SK-N-SH (cell line): Measurements from ENCODE around the gene PMVK. TPM values are rescaled to one million over a fixed set of nuclear protein-coding genes. Genes with fewer than 3 reads are reported as not detected.
"Not testable (repeated sequence)": the region's sequence is repeated elsewhere in the genome, so short reads cannot be mapped to it uniquely, and the experiment has no call there.

ENCODE experiments used
- CTCF ChIA-PET: fragments of 300-600, 350-600 bp; formaldehyde crosslinking; extraction: SDS; loops from one replicate; lab custom pipeline; 2021; lab: Yijun Ruan, JAX
- POLR2A ChIA-PET: fragments of 350-600 bp; sonication (Branson Sonifier 250); formaldehyde crosslinking; extraction: SDS; loops from one replicate; lab custom pipeline; 2020; ENCODE audit warnings: antibody characterized with exemption, inconsistent platforms; lab: Yijun Ruan, JAX
- DNase-seq: peaks from one replicate; pipeline ENCODE4 v3.0.0; 2012
- H2AFZ ChIP-seq: fragments of 200-600 bp; sonication (generic); 2 replicates; pipeline ENCODE4 v1.8.1; 2016; ENCODE audit warnings: antibody characterized with exemption, mild to moderate bottlenecking, low read depth
- H3F3A ChIP-seq: fragments of 200-600 bp; sonication (generic); replicated peaks from 2 replicates; pipeline ENCODE3; 2016; ENCODE audit warnings: antibody characterized with exemption, mild to moderate bottlenecking; ENCODE audit not compliant: insufficient read depth
- H3K27ac ChIP-seq, 2 experiments: fragments of 200-500 bp in 1 of 2; fragments of 200-600 bp in 1 of 2; sonication (Bioruptor generic) in 1 of 2; sonication (generic), shearing (Covaris generic) in 1 of 2; 2 replicates each; pipeline versions ENCODE4 v1.5.1 to v1.6.1; 2014 to 2016; ENCODE audit warnings: low read depth in 2 of 2, inconsistent platforms in 1 of 2, low read length in 1 of 2, mild to moderate bottlenecking in 1 of 2, mixed read lengths in 1 of 2
- H3K27me3 ChIP-seq: fragments of 200-600 bp; sonication (generic), shearing (Covaris generic); 2 replicates; pipeline ENCODE4 v1.6.1; 2016; ENCODE audit warnings: mixed run types; ENCODE audit not compliant: insufficient read depth
- H3K36me3 ChIP-seq, 2 experiments: fragments of 200-500 bp in 1 of 2; fragments of 200-600 bp in 1 of 2; sonication (Bioruptor generic) in 1 of 2; sonication (generic) in 1 of 2; replicated peaks in 1 of 2; 2 replicates each; pipeline versions ENCODE3 to v1.5.1; 2014 to 2016; ENCODE audit warnings: low read length in 1 of 2, mild to moderate bottlenecking in 1 of 2; ENCODE audit not compliant: insufficient read depth in 2 of 2, control insufficient read depth in 1 of 2
- H3K4me1 ChIP-seq, 2 experiments: fragments of 200-500 bp in 1 of 2; fragments of 200-600 bp in 1 of 2; sonication (Bioruptor generic) in 1 of 2; sonication (generic), shearing (Covaris generic) in 1 of 2; 2 replicates each; pipeline versions ENCODE4 v1.5.1 to v1.6.1; 2014 to 2016; ENCODE audit warnings: low read depth in 1 of 2, low read length in 1 of 2, mixed run types in 1 of 2; ENCODE audit not compliant: insufficient read depth in 2 of 2, control insufficient read depth in 1 of 2
- H3K4me2 ChIP-seq: fragments of 200-600 bp; sonication (generic), shearing (Covaris generic); 2 replicates; pipeline ENCODE4 v1.6.1; 2017; ENCODE audit warnings: mixed run types
- H3K4me3 ChIP-seq, 2 experiments: fragments of 200-500 bp in 1 of 2; fragments of 200-600 bp in 1 of 2; sonication (Bioruptor generic) in 1 of 2; sonication (generic), shearing (Covaris generic) in 1 of 2; 2 replicates each; pipeline versions ENCODE4 v1.5.1 to v1.8.1; 2014 to 2016; ENCODE audit warnings: low read depth in 2 of 2, inconsistent platforms in 1 of 2, low read length in 1 of 2, mild to moderate bottlenecking in 1 of 2, mixed read lengths in 1 of 2, moderate library complexity in 1 of 2
- H3K79me2 ChIP-seq: fragments of 200-600 bp; sonication (generic); 2 replicates; pipeline ENCODE4 v1.8.1; 2017; ENCODE audit warnings: mild to moderate bottlenecking; ENCODE audit not compliant: insufficient read depth
- H3K9ac ChIP-seq: fragments of 200-600 bp; sonication (generic); 2 replicates; pipeline ENCODE4 v1.6.1; 2017; ENCODE audit warnings: mixed run types
- H3K9me2 ChIP-seq: fragments of 200-600 bp; sonication (generic); 2 replicates; pipeline ENCODE4 v1.6.1; 2017; ENCODE audit warnings: mixed run types
- H3K9me3 ChIP-seq: fragments of 200-600 bp; sonication (generic); 2 replicates; pipeline ENCODE4 v1.6.1; 2017; ENCODE audit warnings: mixed run types, mild to moderate bottlenecking, moderate library complexity
- H4K20me1 ChIP-seq: fragments of 200-600 bp; sonication (generic); 2 replicates; pipeline ENCODE4 v1.6.1; 2017; ENCODE audit warnings: mild to moderate bottlenecking, mixed run types; ENCODE audit not compliant: insufficient read depth
- CHD2 ChIP-seq: fragments of 150-350 bp; IDR thresholded peaks from 2 replicates; pipeline ENCODE4 v1.6.1; 2018; ENCODE audit warnings: low read length; ENCODE audit not compliant: partially characterized antibody
- EP300 ChIP-seq, 2 experiments: IDR thresholded peaks; 2 replicates each; pipeline versions ENCODE4 v1.4.0 to v1.6.1; 2012; ENCODE audit warnings: borderline replicate concordance in 1 of 2, low read depth in 1 of 2, low read length in 1 of 2
- FOXJ3 ChIP-seq: sonication (generic); formaldehyde crosslinking; IDR thresholded peaks from 2 replicates; pipeline ENCODE4 v1.5.1; 2020; ENCODE audit warnings: mild to moderate bottlenecking, missing genetic modification reagents
- GATA2 ChIP-seq: sonication (generic); formaldehyde crosslinking; IDR thresholded peaks from 2 replicates; pipeline ENCODE4 v1.5.0; 2020; ENCODE audit warnings: mild to moderate bottlenecking, missing genetic modification reagents
- MXI1 ChIP-seq: IDR thresholded peaks from 2 replicates; pipeline ENCODE4 v1.6.1; 2012; ENCODE audit warnings: mild to moderate bottlenecking, low read depth, low read length, improper control_type of control experiment
- NRF1 ChIP-seq: IDR thresholded peaks from 2 replicates; pipeline ENCODE4 v1.6.1; 2012; ENCODE audit warnings: low read depth, mild to moderate bottlenecking, low read length
- RCOR1 ChIP-seq: fragments of 150-350 bp; IDR thresholded peaks from 2 replicates; pipeline ENCODE4 v1.6.1; 2017; ENCODE audit warnings: antibody characterized with exemption, low read length
- TCF12 ChIP-seq: IDR thresholded peaks from 2 replicates; pipeline ENCODE4 v1.4.0; 2012
- TEAD4 ChIP-seq: IDR thresholded peaks from 2 replicates; pipeline ENCODE4 v1.4.0; 2012; ENCODE audit warnings: mild to moderate bottlenecking, borderline replicate concordance; ENCODE audit not compliant: insufficient read depth
- WGBS: methylation state at CpG from one replicate; pipeline ENCODE4 v1.1.6; 2017; ENCODE audit warnings: low lambda C conversion rate; 5-methylcytosine and 5-hydroxymethylcytosine counted together
- polyA plus RNA-seq, 3 experiments: library from polyadenylated mRNA; depleted of rRNA; stranded (reverse); fragments of >200 nt; gene quantifications; 2 replicates each; pipeline ENCODE4 v1.2.3, GENCODE V29; 2012
- TF ChIP-seq, protein P1 (sequence below): IDR thresholded peaks from 2 replicates; pipeline ENCODE4 v1.6.1; 2012; ENCODE audit warnings: mild to moderate bottlenecking, low read depth, low read length, moderate library complexity

The PMVK gene
- polyA plus RNA-seq, 1 of the 3 experiments (the other 2 are of a cell fraction), result 59.6 TPM

DNA sequence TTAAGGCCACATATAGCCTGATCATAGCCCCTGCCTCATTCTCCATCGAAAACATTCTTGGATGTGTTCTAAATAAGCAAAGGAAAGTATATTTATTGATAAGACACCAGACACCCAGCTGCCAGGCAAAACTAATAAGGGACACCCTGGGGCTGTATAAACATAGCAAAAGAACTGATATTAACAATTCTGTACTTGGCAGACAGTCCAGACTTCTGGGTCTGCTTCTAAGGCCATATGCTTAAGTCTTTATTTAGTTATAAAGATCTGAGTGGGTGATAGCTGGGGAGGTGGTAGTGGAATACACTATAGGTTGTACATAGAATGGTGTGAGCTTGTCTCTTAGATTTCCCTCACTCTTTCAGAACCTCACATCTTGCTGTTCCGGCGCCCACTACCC, 41.8 kb upstream of the PMVK start:
- H3K4me1 ChIP-seq, result peaks cover 17 to 35% of the 10 kb centered on the region in 2 experiments; a peak in 3 of 4 replicates

DNA sequence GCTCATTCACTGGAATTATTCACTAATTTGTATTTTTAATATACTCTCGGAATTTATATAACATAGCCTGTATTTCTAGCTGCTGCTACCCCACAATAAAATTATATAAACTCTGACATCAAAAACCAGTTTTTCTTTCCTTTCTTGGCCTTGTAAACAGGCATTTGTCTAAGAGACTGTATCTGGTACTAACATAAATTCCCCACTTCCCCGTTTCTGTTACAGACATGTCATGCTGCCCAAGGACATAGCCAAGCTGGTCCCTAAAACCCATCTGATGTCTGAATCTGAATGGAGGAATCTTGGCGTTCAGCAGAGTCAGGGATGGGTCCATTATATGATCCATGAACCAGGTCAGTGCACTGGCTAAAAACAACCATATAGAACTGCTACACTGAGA, 41.2 kb upstream of the PMVK start:
- H2AFZ ChIP-seq, H3K27me3 ChIP-seq, H3K9ac ChIP-seq, H3K9me2 ChIP-seq, H3K36me3 ChIP-seq, H3K4me3 ChIP-seq, H3K9me3 ChIP-seq, DNase-seq, H4K20me1 ChIP-seq: not testable (repeated sequence)
- Histone ChIP-seq H3K79me2 (peaks cover 72% of the 10 kb centered on the region), H3F3A (peaks cover 27% of the 10 kb centered on the region), H3K27ac (peak overlapping the region; percentile 99 to 100; a peak in 3 of 4 replicates), H3K4me1 (peaks cover 17 to 40% of the 10 kb centered on the region in 2 experiments; a peak in 3 of 4 replicates), H3K4me2 (0 out of 2 replicates have a peak overlapping the region, but pooled peaks have one; percentile 91)
- ChIA-PET CTCF (interaction anchor here (0.9 to 37.5 kb wide), 6 partner anchors 16 to 43 kb away, joined by 3 to 640 read pairs (median 4); partner anchors contain the start of genes LENEP, PYGO2 and ZBTB7B), POLR2A (interaction anchor here (1.2 to 2.7 kb wide), 5 partner anchors 12 to 26 kb away, joined by 3 to 16 read pairs (median 5); partner anchors contain the start of genes LENEP, PBXIP1 and PYGO2)
- WGBS, result 55% methylated on average over 3 of the region's 3 CpGs

More for the DNA sequence above, 41.8 kb upstream of the PMVK start:
- ChIA-PET CTCF (interaction anchor here (0.9 to 37.5 kb wide), 6 partner anchors 17 to 83 kb away, joined by 3 to 640 read pairs (median 5); partner anchors contain the start of genes ADAM15, LENEP, PYGO2 and ZBTB7B), POLR2A (interaction anchor here (1.2 to 2.8 kb wide), 8 partner anchors 8 to 73 kb away, joined by 3 to 25 read pairs (median 4); partner anchors contain the start of genes ADAM15, LENEP, PBXIP1 and PYGO2)
- H2AFZ ChIP-seq, result no peak overlapping the region
- peak overlapping the region; percentile 99 to 100; a peak in 3 of 4 replicates for H3K27ac ChIP-seq
- DNase-seq, result no peak
- no peak overlapping the region for H3K4me2 ChIP-seq
- no peaks in the 10 kb centered on the region for H4K20me1 ChIP-seq
- H3K36me3 ChIP-seq, result peaks cover 7 to 10% of the 10 kb centered on the region in 2 experiments
- 72% methylated on average over 3 of the region's 3 CpGs for WGBS
- no peaks in the 10 kb centered on the region for H3K9me3 ChIP-seq
- no peaks in the 10 kb centered on the region for H3K9me2 ChIP-seq
- H3K79me2 ChIP-seq, result peaks cover 73% of the 10 kb centered on the region
- no peak overlapping the region for H3K4me3 ChIP-seq
- H3K9ac ChIP-seq, result no peak overlapping the region
- TF ChIP-seq FOXJ3, result peak; percentile 93
- peak; percentile 69 for TF ChIP-seq CHD2
- peak; percentile 44; the same call in 1 of the 2 replicates for TF ChIP-seq MXI1
- TF ChIP-seq RCOR1, result peak; percentile 94
- peak; percentile 55 for TF ChIP-seq TCF12
- no peak for TF ChIP-seq NRF1
- TF ChIP-seq GATA2 (CRISPR knock-in tag), result peak; percentile 91
- TF ChIP-seq, protein P1, sequence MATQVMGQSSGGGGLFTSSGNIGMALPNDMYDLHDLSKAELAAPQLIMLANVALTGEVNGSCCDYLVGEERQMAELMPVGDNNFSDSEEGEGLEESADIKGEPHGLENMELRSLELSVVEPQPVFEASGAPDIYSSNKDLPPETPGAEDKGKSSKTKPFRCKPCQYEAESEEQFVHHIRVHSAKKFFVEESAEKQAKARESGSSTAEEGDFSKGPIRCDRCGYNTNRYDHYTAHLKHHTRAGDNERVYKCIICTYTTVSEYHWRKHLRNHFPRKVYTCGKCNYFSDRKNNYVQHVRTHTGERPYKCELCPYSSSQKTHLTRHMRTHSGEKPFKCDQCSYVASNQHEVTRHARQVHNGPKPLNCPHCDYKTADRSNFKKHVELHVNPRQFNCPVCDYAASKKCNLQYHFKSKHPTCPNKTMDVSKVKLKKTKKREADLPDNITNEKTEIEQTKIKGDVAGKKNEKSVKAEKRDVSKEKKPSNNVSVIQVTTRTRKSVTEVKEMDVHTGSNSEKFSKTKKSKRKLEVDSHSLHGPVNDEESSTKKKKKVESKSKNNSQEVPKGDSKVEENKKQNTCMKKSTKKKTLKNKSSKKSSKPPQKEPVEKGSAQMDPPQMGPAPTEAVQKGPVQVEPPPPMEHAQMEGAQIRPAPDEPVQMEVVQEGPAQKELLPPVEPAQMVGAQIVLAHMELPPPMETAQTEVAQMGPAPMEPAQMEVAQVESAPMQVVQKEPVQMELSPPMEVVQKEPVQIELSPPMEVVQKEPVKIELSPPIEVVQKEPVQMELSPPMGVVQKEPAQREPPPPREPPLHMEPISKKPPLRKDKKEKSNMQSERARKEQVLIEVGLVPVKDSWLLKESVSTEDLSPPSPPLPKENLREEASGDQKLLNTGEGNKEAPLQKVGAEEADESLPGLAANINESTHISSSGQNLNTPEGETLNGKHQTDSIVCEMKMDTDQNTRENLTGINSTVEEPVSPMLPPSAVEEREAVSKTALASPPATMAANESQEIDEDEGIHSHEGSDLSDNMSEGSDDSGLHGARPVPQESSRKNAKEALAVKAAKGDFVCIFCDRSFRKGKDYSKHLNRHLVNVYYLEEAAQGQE, result no peak
- 0 out of 2 replicates have a peak, but pooled peaks have one; percentile 27 for TF ChIP-seq TEAD4
- TF ChIP-seq EP300 (IDR thresholded peaks at IDR 0.05; ENCODE audit: borderline replicate concordance in 1 of 2, low read depth in 1 of 2, low read length in 1 of 2), result peak in 1 of 2 experiments; percentile 99; a peak in 2 of 4 replicates
- no peaks in the 10 kb centered on the region for H3K27me3 ChIP-seq
- peaks cover 21% of the 10 kb centered on the region for H3F3A ChIP-seq
